Breast epithelium (tissue), 3 donors: ENCODE results near the gene CCDC146.

Source experiments
- CTCF ChIP-seq, 3 donors: fragments of 450-650 bp; IDR thresholded peaks; one replicate each; pipeline ENCODE4 v1.5.1; 2016 to 2017; ENCODE audit warnings: antibody characterized with exemption in 3 of 3, mild to moderate bottlenecking in 3 of 3, moderate library complexity in 3 of 3
- POLR2AphosphoS5 ChIP-seq, 3 donors: sonication (generic); formaldehyde crosslinking; IDR thresholded peaks; one replicate each; pipeline ENCODE4 v1.6.1; 2017; ENCODE audit warnings: antibody characterized with exemption in 3 of 3

GRCh38 chr7:77184990-77185389, 62.6 kb downstream of the CCDC146 start:
- no peak for TF ChIP-seq CTCF (IDR thresholded peaks at IDR 0.05)
- TF ChIP-seq POLR2AphosphoS5 (IDR thresholded peaks at IDR 0.05), result no peak
